Measurements from ENCODE around the gene CTSG.
"Not testable (repeated sequence)": the region's sequence is repeated elsewhere in the genome, so short reads cannot be mapped to it uniquely, and the experiment has no call there.

Gene CTSG

GRCh38 chr14:24605435-24606190 is 29.6 kb upstream of the CTSG start:
- no peak overlapping the region for H4K8ac ChIP-seq (ENCODE audit: low read length)
- H3K4me2 ChIP-seq (ENCODE audit: low read length, poor library complexity, severe bottlenecking), result no peak overlapping the region
- H3K14ac ChIP-seq (ENCODE audit: low read length in 2 of 2), result no peak overlapping the region
- H3K4ac ChIP-seq (ENCODE audit: low read depth in 1 of 2, low read length in 2 of 2), result no peak overlapping the region
- H2BK5ac ChIP-seq (ENCODE audit: low read depth, low read length, poor library complexity, severe bottlenecking), result no peak overlapping the region
- H2BK12ac ChIP-seq (ENCODE audit: low read length in 2 of 2), result no peak overlapping the region
- H3K4me3 ChIP-seq (ENCODE audit: insufficient read depth in 1 of 2, low read depth in 1 of 2, low read length in 2 of 2), result no peak overlapping the region
- H3K9ac ChIP-seq (ENCODE audit: low read length), result no peak overlapping the region
- no peak overlapping the region for H2BK120ac ChIP-seq (ENCODE audit: low read depth, low read length)
- H3K9me3 ChIP-seq (ENCODE audit: control insufficient read depth, low read length), result no peaks in the 10 kb centered on the region
- H4K91ac ChIP-seq (ENCODE audit: low read length), result no peak overlapping the region
- no peak overlapping the region for H3K27ac ChIP-seq (ENCODE audit: low read length, poor library complexity, severe bottlenecking)
- H2AK5ac ChIP-seq (ENCODE audit: low read length, severe bottlenecking), result no peak overlapping the region
- no peak for DNase-seq
- no peak overlapping the region for H2AFZ ChIP-seq (ENCODE audit: low read depth, low read length)
- no peak overlapping the region for H3K18ac ChIP-seq (ENCODE audit: low read depth in 1 of 2, low read length in 2 of 2)
- no peaks in the 10 kb centered on the region for H3K27me3 ChIP-seq (ENCODE audit: control insufficient read depth in 1 of 2, insufficient read depth in 1 of 2, low read length in 2 of 2)
- no peaks in the 10 kb centered on the region for H3K79me1 ChIP-seq (replicated peaks; ENCODE audit: low read length, poor library complexity, severe bottlenecking)
- H2BK15ac ChIP-seq (ENCODE audit: low read depth, poor library complexity, severe bottlenecking), result no peak overlapping the region
- H3K23ac ChIP-seq (ENCODE audit: low read length in 2 of 2), result no peak overlapping the region
- no peaks in the 10 kb centered on the region for H3K36me3 ChIP-seq (ENCODE audit: control insufficient read depth in 1 of 2, insufficient read depth in 2 of 2, low read depth in 1 of 2, low read length in 2 of 2)
- WGBS, result 36% methylated on average over 3 of the region's 3 CpGs
- no peaks in the 10 kb centered on the region for H3K4me1 ChIP-seq (ENCODE audit: control insufficient read depth, insufficient read depth, low read depth, low read length)

- no peaks in the 10 kb centered on the region for H3K79me1 ChIP-seq (replicated peaks; ENCODE audit: low read length, poor library complexity, severe bottlenecking)
- no peaks in the 10 kb centered on the region for H3K4me1 ChIP-seq (ENCODE audit: control insufficient read depth, insufficient read depth, low read depth, low read length)
- no peaks in the 10 kb centered on the region for H3K36me3 ChIP-seq (ENCODE audit: control insufficient read depth in 1 of 2, insufficient read depth in 2 of 2, low read depth in 1 of 2, low read length in 2 of 2)
- no peak overlapping the region for H2AFZ ChIP-seq (ENCODE audit: low read depth, low read length)
- no peak overlapping the region for H3K14ac ChIP-seq (ENCODE audit: low read length in 2 of 2)
- no peak overlapping the region for H4K8ac ChIP-seq (ENCODE audit: low read length)
- no peak overlapping the region for H3K9ac ChIP-seq (ENCODE audit: low read length)
- no peak overlapping the region for H3K4me2 ChIP-seq (ENCODE audit: low read length, poor library complexity, severe bottlenecking)
- H3K23ac ChIP-seq (ENCODE audit: low read length in 2 of 2), result no peak overlapping the region
- H2AK5ac ChIP-seq (ENCODE audit: low read length, severe bottlenecking), result no peak overlapping the region
- H3K18ac ChIP-seq (ENCODE audit: low read depth in 1 of 2, low read length in 2 of 2), result no peak overlapping the region
- H2BK12ac ChIP-seq (ENCODE audit: low read length in 2 of 2), result no peak overlapping the region
- H3K4me3 ChIP-seq (ENCODE audit: insufficient read depth in 1 of 2, low read depth in 1 of 2, low read length in 2 of 2), result no peak overlapping the region
- no peak overlapping the region for H2BK15ac ChIP-seq (ENCODE audit: low read depth, poor library complexity, severe bottlenecking)
- DNase-seq, result no peak
- H3K27ac ChIP-seq (ENCODE audit: low read length, poor library complexity, severe bottlenecking), result no peak overlapping the region
- H3K9me3 ChIP-seq (ENCODE audit: control insufficient read depth, low read length), result peaks cover 11% of the 10 kb centered on the region
- H2BK5ac ChIP-seq (ENCODE audit: low read depth, low read length, poor library complexity, severe bottlenecking), result no peak overlapping the region
- H3K4ac ChIP-seq (ENCODE audit: low read depth in 1 of 2, low read length in 2 of 2), result no peak overlapping the region
- no peak overlapping the region for H4K91ac ChIP-seq (ENCODE audit: low read length)
- H3K27me3 ChIP-seq (ENCODE audit: control insufficient read depth in 1 of 2, insufficient read depth in 1 of 2, low read length in 2 of 2), result no peaks in the 10 kb centered on the region
- no peak overlapping the region for H2BK120ac ChIP-seq (ENCODE audit: low read depth, low read length)
Observed at GRCh38 chr14:24597403-24597802, 21.4 kb upstream of the CTSG start.

- no peak overlapping the region for H3K23ac ChIP-seq (ENCODE audit: low read length in 2 of 2)
- H3K18ac ChIP-seq (ENCODE audit: low read depth in 1 of 2, low read length in 2 of 2), result no peak overlapping the region
- H3K9me3 ChIP-seq (ENCODE audit: control insufficient read depth, low read length), result peaks cover 11% of the 10 kb centered on the region
- no peak overlapping the region for H2AK5ac ChIP-seq (ENCODE audit: low read length, severe bottlenecking)
- no peak overlapping the region for H2BK120ac ChIP-seq (ENCODE audit: low read depth, low read length)
- H3K14ac ChIP-seq (ENCODE audit: low read length in 2 of 2), result no peak overlapping the region
- no peaks in the 10 kb centered on the region for H3K36me3 ChIP-seq (ENCODE audit: control insufficient read depth in 1 of 2, insufficient read depth in 2 of 2, low read depth in 1 of 2, low read length in 2 of 2)
- no peaks in the 10 kb centered on the region for H3K27me3 ChIP-seq (ENCODE audit: control insufficient read depth in 1 of 2, insufficient read depth in 1 of 2, low read length in 2 of 2)
- no peak overlapping the region for H3K9ac ChIP-seq (ENCODE audit: low read length)
- no peak overlapping the region for H2BK15ac ChIP-seq (ENCODE audit: low read depth, poor library complexity, severe bottlenecking)
- H3K4me2 ChIP-seq (ENCODE audit: low read length, poor library complexity, severe bottlenecking), result no peak overlapping the region
- DNase-seq, result no peak
- H3K4me1 ChIP-seq (ENCODE audit: control insufficient read depth, insufficient read depth, low read depth, low read length), result no peaks in the 10 kb centered on the region
- no peak overlapping the region for H3K27ac ChIP-seq (ENCODE audit: low read length, poor library complexity, severe bottlenecking)
- H3K4me3 ChIP-seq (ENCODE audit: insufficient read depth in 1 of 2, low read depth in 1 of 2, low read length in 2 of 2), result no peak overlapping the region
- no peak overlapping the region for H2BK12ac ChIP-seq (ENCODE audit: low read length in 2 of 2)
- H3K4ac ChIP-seq (ENCODE audit: low read depth in 1 of 2, low read length in 2 of 2), result no peak overlapping the region
- WGBS, result 60% methylated on average over 3 of the region's 3 CpGs
- H2BK5ac ChIP-seq (ENCODE audit: low read depth, low read length, poor library complexity, severe bottlenecking), result no peak overlapping the region
- H4K8ac ChIP-seq (ENCODE audit: low read length), result no peak overlapping the region
- no peaks in the 10 kb centered on the region for H3K79me1 ChIP-seq (replicated peaks; ENCODE audit: low read length, poor library complexity, severe bottlenecking)
- no peak overlapping the region for H4K91ac ChIP-seq (ENCODE audit: low read length)
- no peak overlapping the region for H2AFZ ChIP-seq (ENCODE audit: low read depth, low read length)
Observed at GRCh38 chr14:24595073-24595808, 19.2 kb upstream of the CTSG start.

GRCh38 chr14:24591004-24591403 is 15.0 kb upstream of the CTSG start:
- not testable (repeated sequence) for H2BK15ac ChIP-seq (ENCODE audit: low read depth, poor library complexity, severe bottlenecking); H3K79me1 ChIP-seq (replicated peaks; ENCODE audit: low read length, poor library complexity, severe bottlenecking); H2AFZ ChIP-seq (ENCODE audit: low read depth, low read length); H4K8ac ChIP-seq (ENCODE audit: low read length); H3K14ac ChIP-seq (ENCODE audit: low read length in 2 of 2); H2BK5ac ChIP-seq (ENCODE audit: low read depth, low read length, poor library complexity, severe bottlenecking); DNase-seq; H3K9ac ChIP-seq (ENCODE audit: low read length); H4K91ac ChIP-seq (ENCODE audit: low read length); H3K4me1 ChIP-seq (ENCODE audit: control insufficient read depth, insufficient read depth, low read depth, low read length); H2AK5ac ChIP-seq (ENCODE audit: low read length, severe bottlenecking); H2BK12ac ChIP-seq (ENCODE audit: low read length in 2 of 2); H3K4me2 ChIP-seq (ENCODE audit: low read length, poor library complexity, severe bottlenecking); H3K27ac ChIP-seq (ENCODE audit: low read length, poor library complexity, severe bottlenecking); H3K4ac ChIP-seq (ENCODE audit: low read depth in 1 of 2, low read length in 2 of 2); H3K23ac ChIP-seq (ENCODE audit: low read length in 2 of 2); H3K36me3 ChIP-seq (ENCODE audit: control insufficient read depth in 1 of 2, insufficient read depth in 2 of 2, low read depth in 1 of 2, low read length in 2 of 2); H3K9me3 ChIP-seq (ENCODE audit: control insufficient read depth, low read length); H2BK120ac ChIP-seq (ENCODE audit: low read depth, low read length); H3K4me3 ChIP-seq (ENCODE audit: insufficient read depth in 1 of 2, low read depth in 1 of 2, low read length in 2 of 2); H3K18ac ChIP-seq (ENCODE audit: low read depth in 1 of 2, low read length in 2 of 2); H3K27me3 ChIP-seq (ENCODE audit: control insufficient read depth in 1 of 2, insufficient read depth in 1 of 2, low read length in 2 of 2)
- WGBS, result no CpG with 5 or more reads among the region's 2 CpGs
